Measurements from ENCODE around the gene HOXA4.

DNA sequence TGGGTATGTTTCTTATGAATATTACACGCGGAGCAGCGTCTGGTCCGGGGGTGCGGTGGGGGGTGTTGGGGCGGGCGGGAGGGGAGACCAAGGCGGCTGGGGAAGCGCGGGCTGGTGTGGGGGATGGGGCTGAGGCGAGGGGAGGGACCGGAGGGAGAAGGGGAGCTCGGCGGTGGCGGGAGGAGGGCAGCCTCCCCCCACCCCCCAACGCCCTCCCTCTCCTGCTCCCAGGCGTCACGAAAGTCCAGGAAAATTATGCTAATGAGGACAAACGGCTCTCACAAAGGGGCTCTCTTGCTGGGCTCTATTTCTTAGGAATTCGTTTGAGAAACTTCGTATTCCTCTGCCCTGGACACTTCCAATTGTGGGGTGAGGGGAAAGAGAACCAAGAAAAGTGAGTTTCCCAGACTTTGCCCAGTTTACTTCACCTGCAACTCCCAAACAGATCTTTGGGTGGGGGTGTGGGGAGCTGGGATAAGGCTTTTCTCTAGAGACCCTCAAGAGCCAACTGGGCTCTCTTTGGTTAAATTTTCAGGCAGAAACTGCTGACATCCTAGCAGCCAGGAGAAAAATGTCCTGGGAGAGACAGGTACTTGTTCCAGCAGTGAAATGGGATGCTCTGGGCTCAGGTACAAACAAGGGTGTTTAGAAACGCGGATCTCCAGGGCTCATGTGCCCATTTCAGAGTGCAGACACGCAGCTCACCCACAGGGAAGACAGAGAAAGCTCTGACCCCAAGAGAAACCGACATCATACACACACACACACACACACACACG, 16.4 kb downstream of the HOXA4 start:
- TF ChIP-seq CTCF (IDR thresholded peaks at IDR 0.05) (no peak), EZH2phosphoT487 (IDR thresholded peaks at IDR 0.05) (no peak), EZH2 (IDR thresholded peaks at IDR 0.05) (no peak)

Data from neural progenitor cell (in vitro differentiated cells).